BJ (cell line): Measurements from ENCODE around the gene AQP5. TPM values are rescaled to one million over a fixed set of nuclear protein-coding genes. Genes with fewer than 3 reads are reported as not detected.
A peak's percentile ranks its signal among the peaks of the same experiment; 100 is the strongest.

Experiments used
- CTCF ChIA-PET: fragments of 350-600 bp; formaldehyde crosslinking; extraction: SDS; loops from one replicate; lab custom pipeline; 2021; ENCODE audit warnings: antibody characterized with exemption, inconsistent platforms; lab: Yijun Ruan, JAX
- POLR2A ChIA-PET: fragments of 300-600 bp; sonication (Branson Sonifier 250); formaldehyde crosslinking; extraction: SDS; loops from one replicate; lab custom pipeline; 2021; ENCODE audit warnings: antibody characterized with exemption; lab: Charles Lee
- DNase-seq: peaks from one replicate; pipeline ENCODE4 v3.0.0-alpha.2; 2011; ENCODE audit warnings: low read depth
- H3K27me3 ChIP-seq: 2 replicates; pipeline ENCODE4 v1.6.0; 2011; ENCODE audit warnings: low read length; ENCODE audit not compliant: control insufficient read depth, insufficient read depth
- H3K36me3 ChIP-seq: 2 replicates; pipeline ENCODE4 v1.5.1; 2011; ENCODE audit warnings: low read length; ENCODE audit not compliant: control insufficient read depth, insufficient read depth
- H3K4me3 ChIP-seq: 2 replicates; pipeline ENCODE4 v1.5.1; 2011; ENCODE audit warnings: low read depth, mild to moderate bottlenecking, control low read depth, low read length
- CTCF ChIP-seq: IDR thresholded peaks from 2 replicates; pipeline ENCODE4 v1.5.1; 2011; ENCODE audit warnings: low read depth, mild to moderate bottlenecking, control low read depth, inconsistent platforms, low read length, moderate library complexity; ENCODE audit not compliant: insufficient read depth
- polyA plus RNA-seq: library from polyadenylated mRNA; depleted of rRNA; stranded (reverse); fragments of >200 nt; gene quantifications from 2 replicates; pipeline ENCODE4 v1.2.3, GENCODE V29; 2011

Gene AQP5
- polyA plus RNA-seq, 1 experiment = not detected

GRCh38 chr12:49964849-49965624 is 3.4 kb downstream of the AQP5 start:
- Histone ChIP-seq H3K36me3 (no peaks in the 10 kb centered on the region), H3K4me3 (no peak overlapping the region), H3K27me3 (peaks cover 49% of the 10 kb centered on the region)
- DNase-seq = no peak
- TF ChIP-seq CTCF = no peak
- ChIA-PET CTCF (interaction anchor here (0.6 to 20.0 kb wide), 10 partner anchors 10 to 187 kb away, joined by 3 to 578 read pairs (median 9); partner anchors contain the start of gene ASIC1), POLR2A (no interaction called here)

GRCh38 chr12:49965836-49966235 is 4.2 kb downstream of the AQP5 start:
- no peaks in the 10 kb centered on the region for H3K36me3 ChIP-seq
- CTCF ChIA-PET = interaction anchor here (0.6 to 20.0 kb wide), 27 partner anchors 8 to 187 kb away, joined by 3 to 578 read pairs (median 12); partner anchors contain the start of genes ASIC1 and COX14
- no peak for DNase-seq
- TF ChIP-seq CTCF = no peak
- no peak overlapping the region for H3K4me3 ChIP-seq
- peaks cover 45% of the 10 kb centered on the region for H3K27me3 ChIP-seq
- POLR2A ChIA-PET = no interaction called here

GRCh38 chr12:49966511-49967041 is 4.9 kb downstream of the AQP5 start:
- no peak overlapping the region for H3K4me3 ChIP-seq
- H3K27me3 ChIP-seq = peaks cover 47% of the 10 kb centered on the region
- ChIA-PET CTCF (interaction anchor here (0.6 to 20.0 kb wide), 51 partner anchors 8 to 516 kb away, joined by 3 to 578 read pairs (median 6); partner anchors contain the start of genes ASIC1, COX14, RACGAP1 and SMARCD1), POLR2A (no interaction called here)
- no peak for DNase-seq
- no peak for TF ChIP-seq CTCF
- H3K36me3 ChIP-seq = no peaks in the 10 kb centered on the region

GRCh38 chr12:49967042-49967776 is 5.5 kb downstream of the AQP5 start:
- Histone ChIP-seq H3K27me3 (peaks cover 44% of the 10 kb centered on the region), H3K36me3 (no peaks in the 10 kb centered on the region), H3K4me3 (peak overlapping the region; percentile 38)
- CTCF ChIA-PET = interaction anchor here (0.6 to 20.0 kb wide), 60 partner anchors 9 to 516 kb away, joined by 3 to 578 read pairs (median 5); partner anchors contain the start of genes AQP2, ASIC1, COX14 and NCKAP5L
- DNase-seq = no peak
- POLR2A ChIA-PET = no interaction called here
- TF ChIP-seq CTCF = peak; percentile 90

- DNase-seq = no peak
- Histone ChIP-seq H3K27me3 (peaks cover 42% of the 10 kb centered on the region), H3K4me3 (peak overlapping the region; percentile 38), H3K36me3 (no peaks in the 10 kb centered on the region)
- POLR2A ChIA-PET = no interaction called here
- TF ChIP-seq CTCF = no peak
- CTCF ChIA-PET = interaction anchor here (0.6 to 20.0 kb wide), 45 partner anchors 8 to 219 kb away, joined by 3 to 578 read pairs (median 8); partner anchors contain the start of genes AQP2, ASIC1, COX14 and NCKAP5L
These were observed 6.1 kb downstream of the AQP5 start for GRCh38 chr12:49967777-49968250.
